Epidermal melanocyte (primary cell): Measurements from ENCODE around the gene CLTA.
"Not testable (repeated sequence)": the region's sequence is repeated elsewhere in the genome, so short reads cannot be mapped to it uniquely, and the experiment has no call there.

Experiments used
- DNase-seq: peaks from one replicate; pipeline ENCODE4 v3.0.0; 2011; ENCODE audit warnings: low spot score; ENCODE audit not compliant: insufficient read length

CLTA gene

DNA sequence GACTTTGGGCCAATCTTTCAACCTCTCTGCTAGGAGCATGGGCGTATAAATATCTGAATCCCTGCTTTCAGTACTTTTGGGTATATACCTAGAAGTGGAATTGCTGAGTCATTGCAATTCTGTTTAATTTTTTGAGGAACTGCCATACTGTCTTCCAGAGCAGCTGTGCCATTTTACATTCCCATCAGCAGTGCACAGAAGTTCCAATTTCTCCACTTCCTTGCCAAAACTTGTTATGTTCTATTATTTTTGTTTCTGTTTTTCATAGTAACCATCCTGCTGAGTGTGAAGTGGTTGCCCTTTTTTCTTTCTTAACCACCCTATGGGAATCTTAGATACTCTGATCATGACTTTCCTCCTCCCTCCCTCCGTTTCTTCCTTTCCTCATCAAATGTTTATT, 32.6 kb upstream of the CLTA start:
- no peak for DNase-seq

DNA sequence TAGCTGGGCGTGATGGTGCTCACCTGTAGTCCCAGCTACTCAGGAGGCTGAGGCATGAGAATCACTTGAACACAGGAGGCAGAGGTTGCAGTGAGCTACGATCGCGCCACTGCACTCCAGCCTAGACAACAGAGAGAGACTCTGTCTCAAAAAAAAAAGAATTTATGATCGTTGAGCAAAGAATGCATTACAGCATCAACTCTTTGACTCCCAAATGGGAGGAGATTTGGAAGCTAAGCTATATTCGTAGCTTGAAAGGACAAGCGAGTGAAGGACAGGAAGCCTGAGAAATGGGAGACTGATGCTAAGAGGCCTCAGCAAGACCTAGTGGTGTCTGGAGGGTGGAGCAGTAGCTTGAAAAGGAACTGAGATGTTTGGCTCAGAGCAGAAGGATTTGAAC, 31.8 kb upstream of the CLTA start:
- DNase-seq, result no peak

DNA sequence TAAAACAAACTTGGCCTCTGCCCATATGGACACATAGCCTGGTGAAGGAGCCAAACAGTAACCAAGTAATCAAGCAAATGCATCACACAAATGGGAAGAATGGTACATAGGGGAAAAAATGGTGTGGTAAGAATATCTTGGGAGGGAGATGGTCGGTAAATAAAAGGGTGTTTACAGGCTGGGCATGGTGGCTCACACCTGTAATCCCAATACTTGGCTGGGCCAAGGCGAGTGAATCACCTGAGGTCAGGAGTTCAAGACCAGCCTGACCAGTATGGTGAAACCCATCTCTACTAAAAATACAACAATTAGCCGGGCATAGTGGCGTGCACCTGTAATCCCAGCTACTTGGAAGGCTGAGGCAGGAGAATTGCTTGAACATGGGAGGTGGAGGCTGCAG, 31.2 kb upstream of the CLTA start:
- not testable (repeated sequence) for DNase-seq

DNA sequence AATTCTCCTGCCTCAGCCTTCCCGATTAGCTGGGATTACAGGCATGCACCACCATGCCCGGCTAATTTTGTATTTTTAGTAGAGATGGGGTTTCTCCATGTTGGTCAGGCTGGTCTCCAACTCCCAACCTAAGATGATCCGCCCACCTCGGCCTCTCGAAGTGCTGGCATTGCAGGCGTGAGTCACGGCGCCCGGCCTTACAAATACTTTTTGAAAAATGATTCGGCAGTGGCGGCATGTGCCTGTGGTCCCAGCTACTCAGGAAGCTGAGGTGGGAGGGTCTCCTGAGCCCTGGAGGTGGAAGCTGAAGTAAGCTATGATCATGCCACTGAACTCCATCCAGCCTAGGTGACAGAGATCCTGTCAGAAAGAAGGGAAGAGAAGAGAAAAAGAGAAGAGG, 30.6 kb upstream of the CLTA start:
- not testable (repeated sequence) for DNase-seq

DNA sequence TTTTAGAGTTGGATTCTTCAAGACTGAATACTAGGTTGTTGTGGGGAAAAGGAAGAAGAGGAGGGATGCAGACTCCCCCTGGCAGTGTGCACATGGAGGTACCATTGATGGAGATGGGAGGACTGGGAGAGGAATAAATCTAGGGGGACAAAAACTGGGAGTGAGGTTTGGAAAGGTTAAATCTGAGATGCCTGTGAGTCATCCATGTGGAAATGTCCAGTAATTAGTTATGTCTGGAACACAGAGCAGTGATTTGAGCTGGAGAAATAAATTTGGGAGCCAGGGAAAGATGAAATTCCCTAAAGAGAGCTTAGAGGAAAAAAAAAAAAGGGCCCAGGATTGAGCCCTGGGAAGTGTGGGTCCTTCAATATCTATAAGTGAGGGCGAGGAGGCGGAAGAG, 29.5 kb upstream of the CLTA start:
- DNase-seq, result no peak

DNA sequence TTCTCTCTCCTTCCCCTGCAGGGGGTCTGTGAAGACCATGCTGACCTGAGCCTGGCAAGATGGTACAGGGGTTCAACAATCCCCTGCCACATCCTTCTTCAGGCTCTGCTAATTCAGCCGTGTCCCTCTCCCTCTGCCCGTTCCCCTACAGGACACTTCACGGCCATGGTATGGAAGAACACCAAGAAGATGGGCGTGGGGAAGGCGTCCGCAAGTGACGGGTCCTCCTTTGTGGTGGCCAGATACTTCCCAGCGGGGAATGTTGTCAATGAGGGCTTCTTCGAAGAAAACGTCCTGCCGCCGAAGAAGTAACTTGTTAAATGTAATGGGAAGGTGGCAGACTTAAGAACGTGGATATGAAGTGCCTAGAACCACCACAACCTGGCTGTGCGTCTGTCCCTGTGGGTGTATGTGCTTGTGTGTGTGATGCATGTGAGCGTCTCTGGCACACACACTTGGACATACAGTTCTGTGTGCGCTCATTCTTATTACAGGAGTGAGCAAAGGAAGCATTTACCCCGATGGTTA, 28.4 kb upstream of the CLTA start:
- DNase-seq, result no peak

DNA sequence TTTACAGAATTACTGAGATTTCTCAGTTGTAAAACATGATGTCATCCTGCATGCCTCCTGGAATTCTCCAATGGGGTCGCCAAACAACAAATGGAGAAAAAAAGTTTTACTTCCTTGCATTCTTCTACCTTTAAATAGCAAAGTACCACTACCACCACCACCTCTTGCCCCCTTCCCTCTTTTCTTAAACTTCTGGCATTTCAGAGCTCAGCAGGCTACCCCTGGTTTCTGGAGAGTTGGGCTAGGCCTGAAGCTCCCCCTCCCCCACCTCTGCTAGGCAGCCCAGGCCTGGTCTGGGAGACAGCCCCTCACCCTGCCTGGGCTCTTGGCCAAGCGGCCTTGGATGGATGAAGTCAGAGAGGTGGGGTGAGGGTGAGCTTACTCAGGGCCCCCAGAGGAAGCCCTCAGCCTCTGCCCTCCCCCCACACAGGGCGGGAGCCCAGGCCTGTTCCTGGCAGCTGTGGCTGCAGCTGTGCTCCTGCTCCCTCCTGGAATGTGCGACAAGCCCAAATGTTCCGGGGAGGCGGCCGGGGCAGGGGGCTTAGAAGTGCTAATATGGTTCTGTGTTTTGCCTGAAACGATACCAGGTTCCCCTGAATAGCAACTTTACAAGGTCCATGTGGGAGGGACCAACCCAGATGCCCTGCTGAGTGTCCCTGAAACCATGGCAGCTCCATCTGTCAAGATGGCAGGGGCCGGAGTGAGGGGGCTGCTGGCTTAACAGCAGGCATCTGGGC, 27.5 kb upstream of the CLTA start:
- no peak for DNase-seq

DNA sequence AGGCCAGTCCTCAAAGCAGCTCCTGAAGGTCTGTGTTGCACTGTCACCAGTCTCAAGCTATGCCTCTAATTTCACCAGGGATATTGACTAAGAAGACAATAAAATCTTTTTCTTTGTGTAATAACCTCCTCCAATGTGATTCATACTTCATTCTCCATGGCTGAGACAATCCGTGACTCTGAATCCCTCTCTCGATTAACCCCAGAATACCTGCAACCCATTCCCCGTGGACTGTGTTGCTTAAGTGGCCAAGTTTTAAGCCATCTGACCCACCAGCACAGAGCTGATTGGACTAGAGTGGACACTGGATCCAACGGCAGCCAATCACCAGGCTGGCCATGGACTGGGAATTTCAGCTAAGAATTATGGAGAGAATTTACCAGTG, 26.9 kb upstream of the CLTA start:
- no peak for DNase-seq

DNA sequence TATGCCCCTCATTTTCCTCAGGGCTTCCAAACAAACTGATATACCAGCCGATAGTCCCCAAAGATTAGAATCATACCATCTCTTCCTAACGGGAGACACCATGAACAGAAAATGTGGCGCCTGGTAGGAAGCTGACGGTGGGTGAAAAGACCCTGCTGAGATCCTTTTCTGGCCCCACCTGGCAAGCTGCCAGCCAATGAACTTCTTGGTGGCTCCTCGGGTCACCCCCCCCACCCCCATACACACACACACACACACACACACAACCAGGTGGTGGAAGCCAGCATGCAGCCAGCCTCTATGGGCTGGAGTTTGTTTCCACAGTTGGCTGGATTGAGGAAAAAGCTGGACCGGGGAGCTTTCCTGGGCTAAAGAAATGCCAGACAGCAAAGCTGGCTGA, 26.3 kb upstream of the CLTA start:
- no peak for DNase-seq

DNA sequence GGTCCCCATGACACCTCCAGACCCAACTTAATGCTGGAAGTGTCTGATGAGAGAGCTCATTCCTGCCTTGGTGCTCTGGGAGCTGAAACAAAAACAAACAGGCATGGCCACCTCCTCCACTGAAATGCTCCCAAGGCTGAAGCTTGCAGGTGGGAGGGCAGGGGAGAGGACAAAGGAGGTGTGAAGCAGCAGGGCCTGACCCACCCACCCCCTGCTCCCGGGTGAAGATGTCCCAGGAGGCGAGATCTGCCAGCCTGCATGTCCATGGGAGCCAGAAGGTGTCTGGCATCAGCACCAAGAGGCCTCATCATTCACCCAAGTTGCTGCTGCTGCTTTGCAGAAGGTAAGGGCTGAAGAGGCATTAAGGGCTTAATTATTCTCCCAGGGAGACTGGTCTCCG, 25.7 kb upstream of the CLTA start:
- DNase-seq, result no peak

DNA sequence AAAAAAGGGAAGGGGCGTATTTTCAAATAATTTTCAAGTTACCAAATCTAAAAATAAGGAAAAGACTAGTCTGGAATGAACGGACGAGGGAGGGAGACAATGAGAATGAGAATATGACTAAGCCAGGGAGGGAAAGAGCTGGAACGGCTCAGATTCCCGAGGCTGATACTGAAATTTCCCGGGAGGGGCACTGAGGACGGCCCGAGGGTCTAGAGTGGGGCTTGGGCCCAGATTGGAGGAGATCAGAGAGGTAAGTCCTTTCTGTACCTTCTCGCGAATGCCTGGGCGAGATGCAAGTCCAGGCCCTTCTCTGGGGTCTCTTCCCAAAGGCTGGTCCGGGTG, 24.9 kb upstream of the CLTA start:
- no peak for DNase-seq

DNA sequence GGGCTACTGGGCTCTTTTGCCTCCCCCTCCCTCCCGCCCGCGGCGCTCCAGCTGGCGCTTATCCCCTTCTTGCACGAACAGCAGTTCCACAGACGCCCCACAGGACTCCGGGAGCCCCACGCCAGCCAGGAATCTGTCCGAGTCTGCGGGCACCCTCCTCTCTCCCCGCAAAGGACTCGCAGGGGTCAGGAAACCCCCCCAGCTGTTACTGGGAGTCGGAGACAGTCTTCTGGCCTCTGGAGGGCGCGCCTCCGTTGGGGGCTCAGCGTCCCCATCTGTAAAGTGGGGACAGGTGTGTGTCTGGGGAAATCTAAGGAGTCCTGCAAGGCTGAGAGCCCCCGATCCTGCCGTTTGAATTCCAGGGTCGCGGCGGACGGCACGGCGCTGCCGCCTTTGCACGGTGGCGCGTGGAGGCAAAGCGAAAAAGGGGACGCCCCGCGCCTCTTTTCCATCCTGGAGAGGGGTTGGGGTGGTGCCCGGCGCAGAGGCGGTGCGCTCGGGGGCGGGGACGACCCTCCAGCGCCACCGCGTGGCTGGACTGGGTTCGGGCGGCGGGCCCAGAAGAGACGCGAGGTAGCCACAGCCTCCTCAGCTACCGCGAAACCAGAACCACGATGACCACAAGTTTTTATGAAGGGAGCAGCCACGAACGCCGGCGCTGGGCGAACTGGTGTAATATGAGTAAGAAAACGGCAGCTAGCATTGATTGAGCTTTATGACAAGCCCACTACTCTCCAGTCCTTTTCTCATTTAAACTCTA, 24.4 kb upstream of the CLTA start:
- peak; percentile 74 for DNase-seq

DNA sequence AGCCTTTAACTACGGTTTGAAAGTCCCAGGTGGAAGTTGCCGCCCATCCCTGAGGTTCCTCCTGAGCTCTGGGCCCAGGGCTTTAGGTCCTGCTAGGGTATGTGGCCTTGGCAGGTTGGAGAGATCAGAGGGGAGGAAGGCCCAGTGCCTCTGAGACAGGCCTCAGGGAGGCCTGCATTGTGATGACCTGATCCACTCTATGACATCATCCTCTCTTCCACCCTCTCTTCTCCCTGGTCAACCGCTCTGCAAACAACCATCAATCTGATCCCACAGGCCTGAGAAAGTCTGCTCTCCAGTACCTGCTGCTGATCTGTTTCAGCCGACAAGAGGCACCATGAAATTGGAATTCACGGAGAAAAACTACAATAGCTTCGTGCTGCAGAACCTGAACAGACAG, 21.6 kb upstream of the CLTA start, which contains the start of gene CCIN:
CCIN (plus strand) TSS at position 223 of the 400 bp plus-strand sequence; CDS start at position 338, 115 bp downstream.
- no peak for DNase-seq

DNA sequence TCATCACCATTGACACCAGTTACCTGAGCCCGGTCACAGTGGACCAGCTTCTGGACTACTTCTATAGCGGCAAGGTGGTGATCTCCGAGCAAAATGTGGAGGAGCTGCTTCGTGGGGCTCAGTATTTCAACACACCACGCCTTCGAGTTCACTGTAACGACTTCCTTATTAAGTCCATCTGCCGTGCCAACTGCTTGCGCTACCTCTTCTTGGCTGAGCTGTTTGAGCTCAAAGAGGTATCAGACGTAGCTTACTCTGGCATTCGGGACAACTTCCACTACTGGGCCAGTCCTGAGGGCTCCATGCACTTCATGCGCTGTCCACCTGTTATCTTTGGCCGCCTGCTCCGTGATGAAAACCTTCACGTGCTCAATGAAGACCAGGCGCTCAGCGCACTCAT, 21.0 kb upstream of the CLTA start:
- no peak for DNase-seq

DNA sequence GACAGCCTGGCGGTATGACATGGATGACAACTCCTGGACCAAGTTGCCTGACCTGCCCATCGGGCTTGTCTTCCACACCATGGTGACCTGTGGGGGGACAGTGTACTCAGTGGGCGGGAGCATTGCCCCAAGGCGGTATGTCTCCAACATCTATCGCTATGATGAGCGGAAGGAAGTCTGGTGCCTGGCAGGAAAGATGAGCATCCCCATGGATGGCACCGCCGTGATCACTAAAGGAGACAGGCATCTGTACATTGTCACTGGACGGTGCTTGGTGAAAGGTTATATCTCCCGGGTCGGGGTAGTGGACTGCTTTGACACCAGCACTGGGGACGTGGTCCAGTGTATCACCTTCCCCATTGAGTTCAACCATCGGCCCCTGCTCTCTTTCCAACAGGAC, 20.2 kb upstream of the CLTA start:
- DNase-seq, result no peak

DNA sequence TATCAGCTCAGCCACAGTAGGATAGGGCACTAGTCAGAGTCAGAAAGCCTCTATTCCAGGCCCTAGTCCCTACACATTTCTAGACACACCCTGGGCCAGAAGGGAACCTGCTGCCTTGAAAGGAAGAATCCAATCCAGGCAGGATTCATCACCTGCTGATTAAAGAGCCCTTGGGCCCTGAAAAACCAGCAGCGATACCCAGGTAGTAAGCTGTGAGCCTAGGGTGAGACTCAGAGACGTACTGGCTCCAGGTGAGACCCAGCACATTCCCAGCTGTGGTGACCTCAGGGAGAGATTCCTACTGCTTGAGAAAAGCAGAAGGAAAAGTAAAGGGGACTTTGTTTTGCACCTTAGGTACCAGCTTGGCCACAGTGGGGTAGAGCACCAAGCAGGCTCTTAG, 16.9 kb upstream of the CLTA start:
- no peak for DNase-seq

DNA sequence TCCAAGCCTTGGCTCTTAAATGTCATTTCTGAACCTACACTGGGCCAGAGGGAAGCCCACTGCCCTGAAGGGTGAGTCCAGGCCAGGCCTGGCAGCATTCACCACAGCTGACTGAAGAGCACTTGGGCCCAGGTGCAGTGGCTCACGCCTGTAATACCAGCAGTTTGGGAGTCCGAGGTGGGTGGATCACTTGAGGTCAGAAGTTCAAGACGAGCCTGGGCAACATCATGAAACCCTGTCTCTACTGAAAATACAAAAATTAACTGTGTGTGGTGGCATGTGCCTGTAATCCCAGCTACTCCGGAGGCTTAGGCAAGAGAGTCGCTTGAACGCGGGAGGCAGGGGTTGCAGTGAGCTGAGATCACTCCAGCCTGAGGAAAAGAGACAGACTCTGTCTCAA, 16.4 kb upstream of the CLTA start:
- DNase-seq, result no peak

DNA sequence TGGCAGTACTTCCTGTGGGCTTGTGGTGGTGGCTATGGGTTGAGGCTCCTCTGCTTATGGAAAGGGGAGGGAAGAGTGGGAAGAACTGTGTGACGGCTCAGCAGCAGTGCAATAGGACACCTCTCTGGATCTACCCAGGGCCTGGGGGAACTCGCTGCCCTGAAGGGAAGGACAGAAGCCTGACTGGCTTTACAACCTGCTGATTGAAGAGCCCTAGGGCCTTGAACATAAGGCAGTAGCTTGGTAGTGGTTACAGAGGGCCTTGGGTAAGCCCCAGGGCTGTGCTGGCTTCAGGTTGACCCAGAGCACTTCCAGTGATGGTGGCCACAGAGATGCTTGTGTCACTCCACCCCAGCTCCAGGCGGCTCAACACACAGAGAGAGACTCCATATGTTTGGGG, 16.0 kb upstream of the CLTA start:
- DNase-seq, result no peak

DNA sequence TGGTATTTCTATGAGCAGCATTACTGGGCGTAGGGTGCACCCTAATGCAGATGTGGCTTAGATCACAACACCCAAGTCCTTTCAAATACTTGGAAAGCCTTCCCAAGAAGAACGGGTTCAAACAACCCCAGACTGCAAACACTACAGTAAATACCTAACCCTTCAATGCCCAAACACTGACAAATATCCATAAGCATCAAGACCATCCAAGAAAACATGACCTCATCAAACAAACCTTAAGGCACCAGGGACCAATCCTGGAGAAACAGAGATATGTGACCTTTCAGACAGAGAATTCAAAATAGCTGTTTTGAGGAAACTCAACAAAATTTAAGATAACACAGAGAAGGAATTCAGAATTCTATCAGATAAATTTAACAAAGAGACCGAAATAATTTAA, 15.5 kb upstream of the CLTA start:
- DNase-seq, result not testable (repeated sequence)

DNA sequence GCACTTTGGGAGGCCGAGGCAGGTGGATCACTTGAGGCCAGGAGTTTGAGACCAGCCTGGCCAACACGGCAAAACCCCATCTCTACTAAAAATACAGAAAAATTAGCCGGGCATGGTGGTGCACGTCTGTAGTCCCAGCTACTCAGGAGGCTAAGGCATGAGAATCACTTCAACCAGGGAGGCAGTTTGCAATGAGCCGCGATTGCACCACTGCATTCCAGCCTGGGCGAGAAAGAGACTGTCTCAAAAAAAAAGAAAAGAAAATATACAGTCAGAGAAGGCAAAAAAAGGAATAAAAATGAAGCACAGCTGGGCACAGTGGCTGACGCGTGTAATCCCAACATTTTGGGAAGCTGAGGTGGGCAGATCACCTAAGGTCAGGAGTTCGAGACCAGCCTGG, 14.2 kb upstream of the CLTA start:
- DNase-seq, result not testable (repeated sequence)

DNA sequence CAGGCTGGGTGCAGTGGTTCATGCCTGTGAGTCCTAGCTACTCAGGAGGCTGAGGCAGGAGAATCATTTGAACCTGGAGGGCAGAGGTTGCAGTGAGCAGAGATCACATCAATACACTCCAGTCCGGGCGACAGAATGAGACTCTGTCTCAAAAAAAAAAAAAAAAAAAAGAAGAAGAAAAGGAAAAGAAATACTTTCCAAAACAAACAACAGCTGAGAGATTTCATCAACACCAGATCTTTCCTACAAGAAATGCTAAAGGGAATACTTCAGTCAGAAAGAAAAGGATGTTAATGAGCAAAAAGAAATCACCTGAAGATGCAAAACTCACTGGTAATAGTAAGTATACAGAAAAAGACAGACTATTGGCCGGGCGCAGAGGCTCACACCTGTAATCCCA, 13.2 kb upstream of the CLTA start:
- no peak for DNase-seq

DNA sequence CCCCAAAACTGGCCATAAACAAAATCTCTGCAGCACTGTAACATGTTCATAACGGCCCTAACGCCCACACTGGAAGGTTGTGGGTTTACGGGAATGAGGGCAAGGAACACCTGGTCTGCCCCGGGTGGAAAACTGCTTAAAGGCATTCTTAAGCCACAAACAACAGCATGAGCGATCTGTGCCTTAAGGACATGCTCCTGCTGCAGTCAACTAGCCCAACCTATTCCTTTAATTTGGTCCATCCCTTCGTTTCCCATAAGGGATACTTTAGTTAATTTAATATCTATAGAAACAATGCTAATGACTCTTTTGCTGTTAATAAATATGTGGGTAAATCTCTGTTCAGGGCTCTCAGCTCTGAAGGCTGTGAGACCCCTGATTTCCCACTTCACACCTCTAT, 10.5 kb upstream of the CLTA start:
- not testable (repeated sequence) for DNase-seq

DNA sequence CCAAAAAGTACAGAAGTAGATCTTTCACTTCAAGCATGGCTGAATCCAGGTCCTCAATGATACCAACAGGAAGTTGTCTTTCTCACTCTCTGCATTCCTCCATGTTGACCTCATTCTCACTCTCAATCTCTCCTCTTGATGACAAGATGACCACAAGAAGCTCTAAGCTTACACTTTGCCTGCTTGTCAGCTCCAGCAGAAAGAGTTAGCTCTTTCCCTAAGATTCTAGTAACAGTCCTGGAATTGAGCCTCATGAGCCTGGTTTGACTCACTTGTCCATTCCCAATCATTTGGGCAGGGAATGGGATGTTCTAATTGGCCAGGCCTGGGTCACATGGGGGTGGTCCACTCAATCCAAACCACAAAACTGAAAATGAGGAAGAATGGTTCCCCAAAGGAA, 3.3 kb upstream of the CLTA start:
- DNase-seq, result no peak
